Ovary (tissue), 3 donors: ENCODE data around the gene GATAD2A.

ENCODE experiments used
- POLR2A ChIP-seq: fragments of 450-650 bp; IDR thresholded peaks from one replicate; pipeline ENCODE4 v1.6.1; 2017; ENCODE audit warnings: antibody characterized with exemption, mild to moderate bottlenecking, moderate library complexity
- TF ChIP-seq, protein P1 (sequence below), 3 donors: fragments of 450-650 bp in 2 of 3; fragments of 200-600 bp in 1 of 3; IDR thresholded peaks; one replicate each; pipeline versions ENCODE4 v1.5.1 to v1.8.0; 2016 to 2022; ENCODE audit warnings: antibody characterized with exemption in 3 of 3, mild to moderate bottlenecking in 1 of 3
- donor health status: DM: no; HTN: no; CAD: no.

DNA sequence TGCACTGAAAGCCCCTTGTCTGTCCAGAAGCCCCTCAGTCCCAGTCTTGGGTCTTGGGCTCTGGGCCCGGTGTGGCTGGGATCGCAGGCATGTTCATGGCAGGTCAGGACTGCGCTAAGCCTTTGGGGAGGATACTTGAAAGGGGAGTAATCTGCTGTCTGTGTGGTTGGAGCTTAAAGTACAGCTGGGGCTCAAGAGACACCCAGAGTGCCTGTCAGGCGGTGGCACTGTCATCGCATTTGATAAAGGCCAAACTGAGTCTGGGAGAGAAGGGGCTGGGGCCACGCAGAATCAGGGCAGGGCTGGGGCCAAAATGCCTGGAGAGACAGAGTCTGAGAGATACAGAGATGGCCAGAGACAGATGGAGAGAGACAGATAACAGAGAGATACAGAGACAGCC is 128.4 kb downstream of the GATAD2A start:
- TF ChIP-seq, protein P1, sequence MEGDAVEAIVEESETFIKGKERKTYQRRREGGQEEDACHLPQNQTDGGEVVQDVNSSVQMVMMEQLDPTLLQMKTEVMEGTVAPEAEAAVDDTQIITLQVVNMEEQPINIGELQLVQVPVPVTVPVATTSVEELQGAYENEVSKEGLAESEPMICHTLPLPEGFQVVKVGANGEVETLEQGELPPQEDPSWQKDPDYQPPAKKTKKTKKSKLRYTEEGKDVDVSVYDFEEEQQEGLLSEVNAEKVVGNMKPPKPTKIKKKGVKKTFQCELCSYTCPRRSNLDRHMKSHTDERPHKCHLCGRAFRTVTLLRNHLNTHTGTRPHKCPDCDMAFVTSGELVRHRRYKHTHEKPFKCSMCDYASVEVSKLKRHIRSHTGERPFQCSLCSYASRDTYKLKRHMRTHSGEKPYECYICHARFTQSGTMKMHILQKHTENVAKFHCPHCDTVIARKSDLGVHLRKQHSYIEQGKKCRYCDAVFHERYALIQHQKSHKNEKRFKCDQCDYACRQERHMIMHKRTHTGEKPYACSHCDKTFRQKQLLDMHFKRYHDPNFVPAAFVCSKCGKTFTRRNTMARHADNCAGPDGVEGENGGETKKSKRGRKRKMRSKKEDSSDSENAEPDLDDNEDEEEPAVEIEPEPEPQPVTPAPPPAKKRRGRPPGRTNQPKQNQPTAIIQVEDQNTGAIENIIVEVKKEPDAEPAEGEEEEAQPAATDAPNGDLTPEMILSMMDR (IDR thresholded peaks at IDR 0.05) = no peak
- TF ChIP-seq POLR2A = no peak
